DND-41 (cell line): Measurements from ENCODE around the gene LMX1A.

Experiments
- ATAC-seq: fragments of 200-7000 bp; cut with Tn5 transposase; 3 replicates; pipeline ENCODE4 v1.9.1; 2021; ENCODE audit warnings: low read depth; ENCODE audit not compliant: insufficient read depth
- DNase-seq: peaks from one replicate; pipeline ENCODE4 v3.0.0-alpha.2; 2020
- H2AFZ ChIP-seq: 2 replicates; pipeline ENCODE4 v1.6.0; 2012; ENCODE audit warnings: low read depth, low read length
- H3K27ac ChIP-seq: 2 replicates; pipeline ENCODE4 v1.5.1; 2012; ENCODE audit warnings: low read length, inconsistent platforms
- H3K27me3 ChIP-seq: fragments of 200-600 bp; sonication (generic); 2 replicates; pipeline ENCODE4 v1.6.0; 2012; ENCODE audit warnings: low read length, mild to moderate bottlenecking, inconsistent platforms; ENCODE audit not compliant: insufficient read depth, poor library complexity
- H3K36me3 ChIP-seq: 2 replicates; pipeline ENCODE4 v1.5.1; 2012; ENCODE audit warnings: low read length, inconsistent platforms; ENCODE audit not compliant: insufficient read depth
- H3K4me1 ChIP-seq: 2 replicates; pipeline ENCODE4 v1.5.1; 2012; ENCODE audit warnings: mild to moderate bottlenecking, low read length; ENCODE audit not compliant: insufficient read depth
- H3K4me2 ChIP-seq: 2 replicates; pipeline ENCODE4 v1.6.0; 2012; ENCODE audit warnings: mild to moderate bottlenecking, moderate library complexity, low read length, inconsistent platforms; ENCODE audit not compliant: insufficient read depth
- H3K4me3 ChIP-seq, 2 experiments: fragments of 200-600 bp in 1 of 2; shearing (Covaris generic) in 1 of 2; 2 replicates each; pipeline ENCODE4 v1.5.1; 2012 to 2016; ENCODE audit warnings: inconsistent platforms in 2 of 2, low read length in 2 of 2, mild to moderate bottlenecking in 2 of 2, low read depth in 1 of 2, moderate library complexity in 1 of 2
- H3K79me2 ChIP-seq: 2 replicates; pipeline ENCODE4 v1.6.0; 2012; ENCODE audit warnings: low read length, inconsistent platforms; ENCODE audit not compliant: insufficient read depth
- H3K9ac ChIP-seq: 2 replicates; pipeline ENCODE4 v1.6.0; 2012; ENCODE audit warnings: low read depth, mild to moderate bottlenecking, inconsistent platforms, low read length, moderate library complexity
- H3K9me3 ChIP-seq: 2 replicates; pipeline ENCODE4 v1.5.1; 2012; ENCODE audit warnings: low read length, moderate library complexity, mild to moderate bottlenecking, inconsistent platforms; ENCODE audit not compliant: insufficient read depth, severe bottlenecking
- H4K20me1 ChIP-seq: 2 replicates; pipeline ENCODE4 v1.6.0; 2012; ENCODE audit warnings: low read length; ENCODE audit not compliant: insufficient read depth
- CTCF ChIP-seq: IDR thresholded peaks from 2 replicates; pipeline ENCODE4 v1.5.1; 2012; ENCODE audit warnings: borderline replicate concordance, low read length, moderate library complexity, mild to moderate bottlenecking; ENCODE audit not compliant: poor library complexity, severe bottlenecking; ENCODE audit errors: extremely low read depth
- EZH2 ChIP-seq: IDR thresholded peaks from 3 replicates; pipeline ENCODE4 v1.6.1; 2012; ENCODE audit warnings: borderline replicate concordance, low read depth, mild to moderate bottlenecking, moderate library complexity, low read length, inconsistent platforms; ENCODE audit not compliant: severe bottlenecking

LMX1A gene

GRCh38 chr1:165350840-165351239 lies 5.7 kb downstream of the LMX1A start:
- Histone ChIP-seq H3K4me2 (no peak overlapping the region), H3K27ac (no peak overlapping the region), H3K36me3 (no peaks in the 10 kb centered on the region), H3K4me1 (no peaks in the 10 kb centered on the region), H4K20me1 (no peaks in the 10 kb centered on the region), H3K4me3 (no peak overlapping the region), H3K27me3 (peaks cover 33% of the 10 kb centered on the region), H3K79me2 (no peaks in the 10 kb centered on the region), H3K9ac (no peak overlapping the region), H2AFZ (no peak overlapping the region), H3K9me3 (no peaks in the 10 kb centered on the region)
- DNase-seq = no peak
- ATAC-seq = no peak
- TF ChIP-seq CTCF (no peak), EZH2 (no peak)

GRCh38 chr1:165345502-165345901 lies 11.0 kb downstream of the LMX1A start:
- no peak overlapping the region for H3K4me3 ChIP-seq
- H3K36me3 ChIP-seq = no peaks in the 10 kb centered on the region
- H4K20me1 ChIP-seq = no peaks in the 10 kb centered on the region
- no peak overlapping the region for H3K4me2 ChIP-seq
- no peak overlapping the region for H3K27ac ChIP-seq
- ATAC-seq (no peak), DNase-seq (no peak)
- no peaks in the 10 kb centered on the region for H3K4me1 ChIP-seq
- H3K9me3 ChIP-seq = no peaks in the 10 kb centered on the region
- H3K9ac ChIP-seq = no peak overlapping the region
- H3K79me2 ChIP-seq = no peaks in the 10 kb centered on the region
- peaks cover 30% of the 10 kb centered on the region for H3K27me3 ChIP-seq
- no peak for TF ChIP-seq CTCF
- no peak for TF ChIP-seq EZH2
- H2AFZ ChIP-seq = no peak overlapping the region

- no peak overlapping the region for H3K27ac ChIP-seq
- no peaks in the 10 kb centered on the region for H4K20me1 ChIP-seq
- TF ChIP-seq CTCF (no peak), EZH2 (no peak)
- DNase-seq = no peak
- no peaks in the 10 kb centered on the region for H3K79me2 ChIP-seq
- H3K4me1 ChIP-seq = no peaks in the 10 kb centered on the region
- H2AFZ ChIP-seq = no peak overlapping the region
- H3K9ac ChIP-seq = no peak overlapping the region
- H3K9me3 ChIP-seq = no peaks in the 10 kb centered on the region
- no peak overlapping the region for H3K4me2 ChIP-seq
- H3K27me3 ChIP-seq = peaks cover 27% of the 10 kb centered on the region
- no peak overlapping the region for H3K4me3 ChIP-seq
- H3K36me3 ChIP-seq = no peaks in the 10 kb centered on the region
- ATAC-seq = no peak
Measured at GRCh38 chr1:165344736-165345135, 11.8 kb downstream of the LMX1A start.

- H4K20me1 ChIP-seq = no peaks in the 10 kb centered on the region
- no peak overlapping the region for H3K9ac ChIP-seq
- no peaks in the 10 kb centered on the region for H3K79me2 ChIP-seq
- peaks cover 29% of the 10 kb centered on the region for H3K27me3 ChIP-seq
- no peak overlapping the region for H3K27ac ChIP-seq
- no peaks in the 10 kb centered on the region for H3K36me3 ChIP-seq
- no peaks in the 10 kb centered on the region for H3K9me3 ChIP-seq
- no peak overlapping the region for H3K4me3 ChIP-seq
- TF ChIP-seq CTCF = no peak
- no peak for TF ChIP-seq EZH2
- H3K4me1 ChIP-seq = no peaks in the 10 kb centered on the region
- DNase-seq (no peak), ATAC-seq (no peak)
- H2AFZ ChIP-seq = no peak overlapping the region
- no peak overlapping the region for H3K4me2 ChIP-seq
Measured at GRCh38 chr1:165344198-165344597, 12.3 kb downstream of the LMX1A start.
